Mesendoderm (in vitro differentiated cells): ENCODE measurements around the gene SULT1C4.

Source experiments
- DNase-seq: peaks from one replicate; pipeline ENCODE4 v3.0.0; 2013
- H2AK5ac ChIP-seq: 2 replicates; pipeline ENCODE4 v1.6.1; 2013; ENCODE audit warnings: low read length, inconsistent platforms
- H2BK120ac ChIP-seq: 2 replicates; pipeline ENCODE4 v1.6.1; 2013; ENCODE audit warnings: low read depth, mild to moderate bottlenecking, low read length, moderate library complexity, mixed read lengths
- H2BK15ac ChIP-seq: replicated peaks from 2 replicates; pipeline ENCODE4 v1.6.1; 2013; ENCODE audit warnings: low read depth, mild to moderate bottlenecking, moderate library complexity
- H2BK5ac ChIP-seq: 2 replicates; pipeline ENCODE4 v1.6.1; 2013; ENCODE audit warnings: low read length, inconsistent platforms
- H3K18ac ChIP-seq: 2 replicates; pipeline ENCODE4 v1.6.1; 2013; ENCODE audit warnings: mild to moderate bottlenecking, low read length, mixed read lengths
- H3K23ac ChIP-seq: one replicate; pipeline ENCODE4 v1.6.1; 2013; ENCODE audit warnings: low read length
- H3K27ac ChIP-seq: 2 replicates; pipeline ENCODE4 v1.5.1; 2013; ENCODE audit warnings: low read depth, mild to moderate bottlenecking, inconsistent platforms, low read length, moderate library complexity
- H3K27me3 ChIP-seq: 2 replicates; pipeline ENCODE4 v1.6.1; 2013; ENCODE audit warnings: low read length, control low read depth, mild to moderate bottlenecking, inconsistent platforms; ENCODE audit not compliant: insufficient read depth, poor library complexity
- H3K36me3 ChIP-seq: 2 replicates; pipeline ENCODE4 v1.6.1; 2013; ENCODE audit warnings: low read length, inconsistent platforms; ENCODE audit not compliant: control insufficient read depth, insufficient read depth
- H3K4ac ChIP-seq: one replicate; pipeline ENCODE4 v1.6.1; 2013; ENCODE audit warnings: low read depth, mild to moderate bottlenecking, low read length, moderate library complexity
- H3K4me1 ChIP-seq: 2 replicates; pipeline ENCODE4 v1.6.1; 2013; ENCODE audit warnings: low read depth, low read length, inconsistent platforms; ENCODE audit not compliant: control insufficient read depth
- H3K4me2 ChIP-seq: 2 replicates; pipeline ENCODE4 v1.6.1; 2013; ENCODE audit warnings: low read length
- H3K4me3 ChIP-seq: 2 replicates; pipeline ENCODE4 v1.5.1; 2013; ENCODE audit warnings: mild to moderate bottlenecking, low read length
- H3K56ac ChIP-seq: one replicate; pipeline ENCODE4 v1.6.1; 2013; ENCODE audit warnings: low read length
- H3K79me1 ChIP-seq: 2 replicates; pipeline ENCODE4 v1.6.1; 2013; ENCODE audit warnings: low read length, inconsistent platforms
- H3K79me2 ChIP-seq: 2 replicates; pipeline ENCODE4 v1.6.1; 2013; ENCODE audit warnings: mild to moderate bottlenecking, low read length; ENCODE audit not compliant: control insufficient read depth, insufficient read depth
- H3K9ac ChIP-seq: 2 replicates; pipeline ENCODE4 v1.6.1; 2013; ENCODE audit warnings: low read length, inconsistent platforms
- H4K5ac ChIP-seq: one replicate; pipeline ENCODE4 v1.6.1; 2013; ENCODE audit warnings: low read length
- H4K8ac ChIP-seq: one replicate; pipeline ENCODE4 v1.6.1; 2013; ENCODE audit warnings: low read depth, mild to moderate bottlenecking, control low read depth, low read length, moderate library complexity
- WGBS: extraction: QIAGEN DNeasy Blood & Tissue Kit; methylation state at CpG from one replicate; pipeline ENCODE4 v1.1.7; 2013; ENCODE audit warnings: low lambda C conversion rate, missing lambda C conversion rate; ENCODE audit not compliant: insufficient coverage; ENCODE audit errors: extremely low coverage; 5-methylcytosine and 5-hydroxymethylcytosine counted together

Gene SULT1C4

GRCh38 chr2:108393197-108393596 is 15.4 kb downstream of the SULT1C4 start:
- Histone ChIP-seq H4K8ac (no peak overlapping the region), H3K18ac (no peak overlapping the region), H2BK5ac (no peak overlapping the region), H3K36me3 (no peaks in the 10 kb centered on the region), H3K27me3 (no peaks in the 10 kb centered on the region), H3K23ac (no peak overlapping the region), H3K4me2 (no peak overlapping the region), H3K27ac (no peak overlapping the region), H2BK15ac (no peak overlapping the region), H3K4me3 (no peak overlapping the region), H3K56ac (no peak overlapping the region), H2BK120ac (no peak overlapping the region), H3K79me2 (no peaks in the 10 kb centered on the region), H3K79me1 (no peaks in the 10 kb centered on the region), H4K5ac (no peak overlapping the region), H3K4ac (no peak overlapping the region), H2AK5ac (no peak overlapping the region), H3K9ac (no peak overlapping the region), H3K4me1 (peaks cover 4% of the 10 kb centered on the region)
- DNase-seq = no peak

- no peak overlapping the region for H3K18ac ChIP-seq
- peaks cover 4% of the 10 kb centered on the region for H3K4me1 ChIP-seq
- WGBS = no CpG with 5 or more reads among the region's 8 CpGs
- no peak overlapping the region for H3K4ac ChIP-seq
- H2BK5ac ChIP-seq = no peak overlapping the region
- no peaks in the 10 kb centered on the region for H3K36me3 ChIP-seq
- no peaks in the 10 kb centered on the region for H3K27me3 ChIP-seq
- H3K4me3 ChIP-seq = no peak overlapping the region
- no peaks in the 10 kb centered on the region for H3K79me1 ChIP-seq
- H2AK5ac ChIP-seq = no peak overlapping the region
- H3K23ac ChIP-seq = no peak overlapping the region
- H2BK15ac ChIP-seq = no peak overlapping the region
- H3K79me2 ChIP-seq = no peaks in the 10 kb centered on the region
- H2BK120ac ChIP-seq = no peak overlapping the region
- no peak overlapping the region for H3K56ac ChIP-seq
- H4K5ac ChIP-seq = no peak overlapping the region
- no peak overlapping the region for H3K9ac ChIP-seq
- DNase-seq = no peak
- H4K8ac ChIP-seq = no peak overlapping the region
- no peak overlapping the region for H3K27ac ChIP-seq
- H3K4me2 ChIP-seq = no peak overlapping the region
These were observed 17.4 kb downstream of the SULT1C4 start for GRCh38 chr2:108395155-108395554.

- peak; percentile 72 for DNase-seq
- H4K8ac ChIP-seq = no peak overlapping the region
- H3K27ac ChIP-seq = no peak overlapping the region
- no peak overlapping the region for H3K9ac ChIP-seq
- no CpG with 5 or more reads among the region's 3 CpGs for WGBS
- H3K4ac ChIP-seq = no peak overlapping the region
- no peak overlapping the region for H3K4me2 ChIP-seq
- no peak overlapping the region for H4K5ac ChIP-seq
- H3K4me3 ChIP-seq = no peak overlapping the region
- no peak overlapping the region for H2AK5ac ChIP-seq
- H2BK120ac ChIP-seq = no peak overlapping the region
- no peak overlapping the region for H3K23ac ChIP-seq
- no peaks in the 10 kb centered on the region for H3K27me3 ChIP-seq
- no peaks in the 10 kb centered on the region for H3K79me2 ChIP-seq
- no peaks in the 10 kb centered on the region for H3K4me1 ChIP-seq
- no peaks in the 10 kb centered on the region for H3K36me3 ChIP-seq
- H3K56ac ChIP-seq = no peak overlapping the region
- no peak overlapping the region for H2BK5ac ChIP-seq
- no peaks in the 10 kb centered on the region for H3K79me1 ChIP-seq
- no peak overlapping the region for H3K18ac ChIP-seq
- H2BK15ac ChIP-seq = no peak overlapping the region
These were observed 19.1 kb downstream of the SULT1C4 start for GRCh38 chr2:108396845-108397244.

GRCh38 chr2:108399479-108399878 is 21.7 kb downstream of the SULT1C4 start:
- Histone ChIP-seq H3K4me1 (no peaks in the 10 kb centered on the region), H4K8ac (no peak overlapping the region), H3K23ac (no peak overlapping the region), H3K79me1 (no peaks in the 10 kb centered on the region), H3K4ac (no peak overlapping the region), H3K27ac (no peak overlapping the region), H4K5ac (no peak overlapping the region), H3K4me2 (no peak overlapping the region), H3K27me3 (no peaks in the 10 kb centered on the region), H2BK15ac (no peak overlapping the region), H3K36me3 (no peaks in the 10 kb centered on the region), H2AK5ac (no peak overlapping the region), H2BK5ac (no peak overlapping the region), H3K18ac (no peak overlapping the region), H3K56ac (no peak overlapping the region), H2BK120ac (no peak overlapping the region), H3K9ac (no peak overlapping the region), H3K4me3 (no peak overlapping the region), H3K79me2 (no peaks in the 10 kb centered on the region)
- WGBS = no CpG with 5 or more reads among the region's 2 CpGs
- DNase-seq = peak; percentile 25

DNA sequence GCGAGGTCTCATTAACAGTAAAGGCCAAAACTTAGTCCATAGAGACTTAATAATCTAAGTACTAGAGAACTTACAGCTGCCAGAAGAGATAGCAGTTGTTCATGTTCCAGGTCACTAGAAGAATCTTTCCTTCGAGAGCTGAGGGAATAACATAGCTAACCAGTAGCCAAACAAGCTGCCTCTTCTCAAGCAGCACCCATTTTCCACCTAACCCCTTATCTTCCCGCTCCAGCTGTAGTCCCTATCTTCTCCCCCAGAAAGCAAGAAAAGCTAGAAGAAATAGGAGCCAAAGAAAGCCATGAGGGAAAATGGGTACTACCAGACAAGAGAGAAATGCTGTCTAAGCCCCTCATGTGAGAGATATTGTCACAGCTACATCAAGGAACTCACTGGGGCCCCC is 24.0 kb downstream of the SULT1C4 start:
- Histone ChIP-seq H3K27me3 (no peaks in the 10 kb centered on the region), H2BK15ac (no peak overlapping the region), H4K5ac (no peak overlapping the region), H2BK5ac (no peak overlapping the region), H3K4me3 (no peak overlapping the region), H3K4me2 (no peak overlapping the region), H3K79me1 (no peaks in the 10 kb centered on the region), H3K27ac (no peak overlapping the region), H4K8ac (no peak overlapping the region), H3K18ac (peak overlapping the region; percentile 23), H3K36me3 (no peaks in the 10 kb centered on the region), H3K4me1 (no peaks in the 10 kb centered on the region), H3K9ac (no peak overlapping the region), H2AK5ac (no peak overlapping the region), H3K4ac (no peak overlapping the region), H3K23ac (no peak overlapping the region), H3K79me2 (no peaks in the 10 kb centered on the region), H2BK120ac (no peak overlapping the region), H3K56ac (no peak overlapping the region)
- DNase-seq = no peak
- no CpG with 5 or more reads among the region's 3 CpGs for WGBS

GRCh38 chr2:108403494-108403893 is 25.7 kb downstream of the SULT1C4 start:
- H3K23ac ChIP-seq = no peak overlapping the region
- H3K27me3 ChIP-seq = no peaks in the 10 kb centered on the region
- no peaks in the 10 kb centered on the region for H3K79me1 ChIP-seq
- no peaks in the 10 kb centered on the region for H3K79me2 ChIP-seq
- H3K9ac ChIP-seq = no peak overlapping the region
- no peak overlapping the region for H2BK120ac ChIP-seq
- H3K27ac ChIP-seq = peak overlapping the region; percentile 76
- no peak overlapping the region for H2AK5ac ChIP-seq
- H3K4me3 ChIP-seq = no peak overlapping the region
- H4K8ac ChIP-seq = no peak overlapping the region
- H3K4me1 ChIP-seq = no peaks in the 10 kb centered on the region
- H2BK5ac ChIP-seq = no peak overlapping the region
- H3K4me2 ChIP-seq = no peak overlapping the region
- H4K5ac ChIP-seq = no peak overlapping the region
- H3K56ac ChIP-seq = no peak overlapping the region
- H3K36me3 ChIP-seq = no peaks in the 10 kb centered on the region
- WGBS = no CpG with 5 or more reads among the region's 7 CpGs
- peak overlapping the region; percentile 40 for H3K18ac ChIP-seq
- no peak overlapping the region for H2BK15ac ChIP-seq
- DNase-seq = peak; percentile 95
- no peak overlapping the region for H3K4ac ChIP-seq
